Measurements from ENCODE around the gene DAGLB. TPM values are rescaled to one million over a fixed set of nuclear protein-coding genes. Genes with fewer than 3 reads are reported as not detected.

The DAGLB gene
- total RNA-seq, 1 donor from 2014 or later = 6.0 TPM

GRCh38 chr7:6448943-6449543 lies 1.3 kb upstream of the DAGLB start:
- DNase-seq = no peak
- H3K4me3 ChIP-seq = no peak overlapping the region
- H3K4me1 ChIP-seq = peaks cover 33% of the 10 kb centered on the region
- intact Hi-C loops (cut with micrococcal nuclease) = no loop called here
- no peaks in the 10 kb centered on the region for H3K9me3 ChIP-seq (replicated peaks)
- peak overlapping the region; percentile 89 for H3K27ac ChIP-seq (replicated peaks)
- TF ChIP-seq CTCF (IDR thresholded peaks at IDR 0.05; ENCODE audit: borderline replicate concordance) = no peak
- H3K36me3 ChIP-seq = peaks cover 21% of the 10 kb centered on the region
- no peaks in the 10 kb centered on the region for H3K27me3 ChIP-seq (ENCODE audit: low read depth)

- Histone ChIP-seq H3K4me3 (peak overlapping the region; percentile 81), H3K36me3 (peaks cover 36% of the 10 kb centered on the region), H3K9me3 (replicated peaks) (no peaks in the 10 kb centered on the region), H3K4me1 (peaks cover 33% of the 10 kb centered on the region), H3K27ac (replicated peaks) (peak overlapping the region; percentile 89), H3K27me3 (ENCODE audit: low read depth) (no peaks in the 10 kb centered on the region)
- no peak for TF ChIP-seq CTCF (IDR thresholded peaks at IDR 0.05; ENCODE audit: borderline replicate concordance)
- peak; percentile 45 for DNase-seq
- intact Hi-C loops (cut with micrococcal nuclease) = no loop called here
These were observed 745 bp downstream of the DAGLB start for GRCh38 chr7:6446838-6447580.

- DNase-seq = no peak
- Histone ChIP-seq H3K27me3 (ENCODE audit: low read depth) (no peaks in the 10 kb centered on the region), H3K27ac (replicated peaks) (no peak overlapping the region), H3K4me1 (peaks cover 33% of the 10 kb centered on the region), H3K36me3 (peaks cover 41% of the 10 kb centered on the region), H3K4me3 (no peak overlapping the region), H3K9me3 (replicated peaks) (no peaks in the 10 kb centered on the region)
- TF ChIP-seq CTCF (IDR thresholded peaks at IDR 0.05; ENCODE audit: borderline replicate concordance) = no peak
- intact Hi-C loops (cut with micrococcal nuclease) = no loop called here
These were observed 3.1 kb downstream of the DAGLB start for GRCh38 chr7:6444516-6445269.

- Histone ChIP-seq H3K9me3 (replicated peaks) (no peaks in the 10 kb centered on the region), H3K36me3 (peaks cover 41% of the 10 kb centered on the region), H3K27me3 (ENCODE audit: low read depth) (no peaks in the 10 kb centered on the region), H3K4me1 (peaks cover 41% of the 10 kb centered on the region), H3K27ac (replicated peaks) (no peak overlapping the region), H3K4me3 (no peak overlapping the region)
- TF ChIP-seq CTCF (IDR thresholded peaks at IDR 0.05; ENCODE audit: borderline replicate concordance) = no peak
- intact Hi-C loops (cut with micrococcal nuclease) = no loop called here
- no peak for DNase-seq
These were observed 4.3 kb downstream of the DAGLB start for GRCh38 chr7:6443372-6443941.

GRCh38 chr7:6442114-6442513 lies 5.6 kb downstream of the DAGLB start:
- H3K9me3 ChIP-seq (replicated peaks) = no peaks in the 10 kb centered on the region
- no peak for DNase-seq
- H3K4me1 ChIP-seq = peaks cover 42% of the 10 kb centered on the region
- H3K27me3 ChIP-seq (ENCODE audit: low read depth) = no peaks in the 10 kb centered on the region
- intact Hi-C loops (cut with micrococcal nuclease) = no loop called here
- H3K4me3 ChIP-seq = no peak overlapping the region
- no peak for TF ChIP-seq CTCF (IDR thresholded peaks at IDR 0.05; ENCODE audit: borderline replicate concordance)
- no peak overlapping the region for H3K27ac ChIP-seq (replicated peaks)
- peaks cover 41% of the 10 kb centered on the region for H3K36me3 ChIP-seq

Measured in left ventricle myocardium inferior (tissue), 1 donor.